PC-9 (cell line): ENCODE results near the gene SCARF2.

Experiments
- EZH2 ChIP-seq: fragments of 200-600 bp; sonication (generic); IDR thresholded peaks from 2 replicates; pipeline ENCODE4 v1.8.0; 2017; ENCODE audit warnings: antibody characterized with exemption, low read depth
- TF ChIP-seq, protein P1 (sequence below): fragments of 200-600 bp; sonication (generic); conservative IDR thresholded peaks from 2 replicates; pipeline ENCODE4 v1.6.1; 2017; ENCODE audit warnings: mixed run types, antibody characterized with exemption, mild to moderate bottlenecking, moderate library complexity

DNA sequence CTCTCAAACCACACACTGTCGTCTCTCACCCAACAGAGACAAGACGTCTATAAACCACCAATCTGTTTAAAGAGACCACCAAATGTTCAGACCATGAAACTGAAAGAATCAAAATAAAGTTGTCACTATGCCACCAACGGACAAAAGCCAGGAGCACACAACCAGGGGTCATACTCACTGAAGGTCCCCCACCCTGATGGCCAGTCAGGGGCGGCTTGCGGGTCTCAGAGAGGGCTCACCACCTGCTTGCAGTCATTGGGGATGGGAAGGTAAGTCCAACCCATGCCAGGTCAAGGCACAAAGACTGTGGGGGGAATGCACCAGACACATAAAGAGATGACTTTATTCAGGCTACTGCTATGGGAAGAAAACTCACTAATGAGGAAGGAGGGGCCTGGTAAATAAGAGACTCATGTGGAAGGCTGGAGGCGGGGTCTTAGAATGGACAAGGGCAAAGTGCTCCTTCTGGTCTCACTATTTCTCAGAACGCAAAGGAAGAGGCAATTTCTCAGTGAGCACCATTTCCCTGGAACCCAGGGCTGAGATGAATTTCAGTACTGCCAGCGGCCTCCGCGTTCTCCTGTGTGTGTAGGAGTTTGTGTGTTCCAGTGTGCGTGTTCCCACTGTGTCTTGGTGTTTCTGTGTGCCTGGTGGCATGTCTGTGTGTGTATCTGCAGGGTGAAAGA, 17.3 kb downstream of the SCARF2 start:
- TF ChIP-seq, protein P1, sequence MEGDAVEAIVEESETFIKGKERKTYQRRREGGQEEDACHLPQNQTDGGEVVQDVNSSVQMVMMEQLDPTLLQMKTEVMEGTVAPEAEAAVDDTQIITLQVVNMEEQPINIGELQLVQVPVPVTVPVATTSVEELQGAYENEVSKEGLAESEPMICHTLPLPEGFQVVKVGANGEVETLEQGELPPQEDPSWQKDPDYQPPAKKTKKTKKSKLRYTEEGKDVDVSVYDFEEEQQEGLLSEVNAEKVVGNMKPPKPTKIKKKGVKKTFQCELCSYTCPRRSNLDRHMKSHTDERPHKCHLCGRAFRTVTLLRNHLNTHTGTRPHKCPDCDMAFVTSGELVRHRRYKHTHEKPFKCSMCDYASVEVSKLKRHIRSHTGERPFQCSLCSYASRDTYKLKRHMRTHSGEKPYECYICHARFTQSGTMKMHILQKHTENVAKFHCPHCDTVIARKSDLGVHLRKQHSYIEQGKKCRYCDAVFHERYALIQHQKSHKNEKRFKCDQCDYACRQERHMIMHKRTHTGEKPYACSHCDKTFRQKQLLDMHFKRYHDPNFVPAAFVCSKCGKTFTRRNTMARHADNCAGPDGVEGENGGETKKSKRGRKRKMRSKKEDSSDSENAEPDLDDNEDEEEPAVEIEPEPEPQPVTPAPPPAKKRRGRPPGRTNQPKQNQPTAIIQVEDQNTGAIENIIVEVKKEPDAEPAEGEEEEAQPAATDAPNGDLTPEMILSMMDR: no peak
- no peak for TF ChIP-seq EZH2
